Transverse colon (tissue), 4 donors: ENCODE data around the gene FGF22. TPM values are rescaled to one million over a fixed set of nuclear protein-coding genes. Genes with fewer than 3 reads are reported as not detected.
"Not testable (repeated sequence)": the region's sequence is repeated elsewhere in the genome, so short reads cannot be mapped to it uniquely, and the experiment has no call there.

Experiments
- DNase-seq: peaks from one replicate; pipeline ENCODE4 v3.0.0-alpha.2; 2019
- H3K27ac ChIP-seq, 4 donors: fragments of 200-600 bp; sonication (generic); 2 replicates each; pipeline ENCODE4 v1.5.1; 2016 to 2018; ENCODE audit warnings: inconsistent platforms in 4 of 4
- H3K27me3 ChIP-seq: fragments of 200-600 bp; sonication (generic); 2 replicates; pipeline ENCODE4 v1.5.1; 2017; ENCODE audit warnings: inconsistent platforms
- H3K36me3 ChIP-seq, 4 donors: fragments of 200-600 bp; sonication (generic); 2 replicates each; pipeline ENCODE4 v1.5.1; 2017 to 2019; ENCODE audit warnings: inconsistent platforms in 4 of 4
- H3K4me1 ChIP-seq, 4 donors: fragments of 200-600 bp; sonication (generic); 2 replicates each; pipeline ENCODE4 v1.5.1; 2017 to 2020; ENCODE audit warnings: inconsistent platforms in 4 of 4
- H3K4me3 ChIP-seq, 4 donors: fragments of 200-600 bp; sonication (generic); 1 replicate in 1 of 4; 2 replicates in 3 of 4; pipeline versions ENCODE4 v1.5.1 to v1.6.1; 2017 to 2019; ENCODE audit warnings: inconsistent platforms in 4 of 4
- H3K9me3 ChIP-seq, 2 donors: fragments of 200-600 bp; sonication (generic); 2 replicates each; pipeline ENCODE4 v1.5.1; 2017 to 2019; ENCODE audit warnings: inconsistent platforms in 2 of 2
- CTCF ChIP-seq, 5 experiments: fragments of 200-600 bp in 3 of 5; fragments of 450-650 bp in 2 of 5; sonication (generic) in 3 of 5; IDR thresholded peaks; 1 replicate in 2 of 5; 2 replicates in 3 of 5; pipeline ENCODE4 v1.5.1; 2016 to 2017; ENCODE audit warnings: antibody characterized with exemption in 5 of 5, inconsistent platforms in 3 of 5, mild to moderate bottlenecking in 2 of 5, moderate library complexity in 1 of 5
- EP300 ChIP-seq: sonication (generic); formaldehyde crosslinking; IDR thresholded peaks from one replicate; pipeline ENCODE4 v1.6.1; 2017; ENCODE audit warnings: antibody characterized with exemption, low read depth
- POLR2A ChIP-seq: fragments of 450-650 bp; IDR thresholded peaks from one replicate; pipeline ENCODE4 v1.6.1; 2016; ENCODE audit warnings: antibody characterized with exemption, mild to moderate bottlenecking, moderate library complexity
- POLR2AphosphoS5 ChIP-seq, 3 donors: sonication (generic); formaldehyde crosslinking; IDR thresholded peaks; one replicate each; pipeline ENCODE4 v1.6.1; 2016; ENCODE audit warnings: antibody characterized with exemption in 3 of 3
- WGBS, 2 donors: methylation state at CpG; one replicate each; pipeline ENCODE4 v1.1.5; 2018; ENCODE audit warnings: low coverage in 1 of 2; 5-methylcytosine and 5-hydroxymethylcytosine counted together
- in situ Hi-C, 4 donors: fragments of 200-750 bp; cut with MboI; loops; one replicate each; pipeline versions ENCODE4 v1.15.0 to v1.15.1; 2017; ENCODE audit warnings: low sequenced_read_pairs in 3 of 4, low pct_ligation_motif_present in 1 of 4, low pct_unique_long_range_greater_than_20kb in 1 of 4
- intact Hi-C: fragments of 100-400 bp; cut with DNase I; formaldehyde crosslinking; loops from one replicate; pipeline ENCODE4 v1.15.1; 2023; ENCODE audit warnings: low total_unique reads
- total RNA-seq, 4 donors: library from RNA; depleted of rRNA; stranded (reverse); fragments of >200 nt; gene quantifications; one replicate each; pipeline ENCODE4 v1.1.0, GENCODE V29; 2016

Gene FGF22
- total RNA-seq, 4 donors from 2014 or later: not detected

- DNase-seq: no peak
- Histone ChIP-seq H3K4me3 (peak overlapping the region; percentile 41 to 100 (median 50)), H3K27ac (peak overlapping the region; percentile 85 to 97 (median 95)), H3K36me3 (no peaks in the 10 kb centered on the region), H3K27me3 (no peaks in the 10 kb centered on the region), H3K9me3 (no peaks in the 10 kb centered on the region), H3K4me1 (peaks cover 33 to 55% (median 48%) of the 10 kb centered on the region in 4 donors)
- in situ Hi-C loops: no loop called here
- intact Hi-C loops: loop anchor here (1.0 kb wide), 1 partner anchor 71 kb away; no protein-coding TSS in a partner anchor
- TF ChIP-seq POLR2A (no peak), POLR2AphosphoS5 (IDR thresholded peaks at IDR 0.05) (no peak), CTCF (IDR thresholded peaks at IDR 0.05) (no peak), EP300 (no peak)
- WGBS, 2 donors: 38 to 60% methylated on average over 2 to 18 of the region's 18 CpGs
Observed at GRCh38 chr19:663682-664117, 24.0 kb downstream of the FGF22 start.

GRCh38 chr19:664913-665443 lies 25.3 kb downstream of the FGF22 start:
- H3K4me3 ChIP-seq: peak overlapping the region in 2 of 4 donors; percentile 11 to 33
- in situ Hi-C loops: loop anchor here in 2 of 4 donors (5.0 kb wide), 1 partner anchor 67 kb away; no protein-coding TSS in a partner anchor
- intact Hi-C loops: loop anchor here (1.0 kb wide), 1 partner anchor 69 kb away; no protein-coding TSS in a partner anchor

GRCh38 chr19:666985-667573 lies 27.4 kb downstream of the FGF22 start:
- intact Hi-C loops, DNase-seq, H3K27me3 ChIP-seq, H3K36me3 ChIP-seq, H3K9me3 ChIP-seq, H3K27ac ChIP-seq, H3K4me3 ChIP-seq: not testable (repeated sequence)
- in situ Hi-C loops: loop anchor here in 2 of 4 donors (5.0 kb wide), 1 partner anchor 65 kb away; no protein-coding TSS in a partner anchor
- WGBS, 2 donors: 74% methylated on average over 27 of the region's 38 CpGs; no CpG with 5 or more reads in 1 of the 2 donors
- peaks cover 5 to 21% (median 16%) of the 10 kb centered on the region in 4 donors for H3K4me1 ChIP-seq

More at GRCh38 chr19:664913-665443, 25.3 kb downstream of the FGF22 start:
- Histone ChIP-seq H3K4me1 (peaks cover 21 to 42% (median 36%) of the 10 kb centered on the region in 4 donors), H3K36me3 (no peaks in the 10 kb centered on the region), H3K27me3 (no peaks in the 10 kb centered on the region), H3K9me3 (no peaks in the 10 kb centered on the region), H3K27ac (peak overlapping the region in 3 of 4 donors; percentile 9 to 97 (median 95))
- WGBS, 2 donors: 0 to 5% methylated on average over 4 to 24 of the region's 24 CpGs
- peak; percentile 84 for DNase-seq
- TF ChIP-seq POLR2A (no peak), POLR2AphosphoS5 (IDR thresholded peaks at IDR 0.05) (no peak), CTCF (IDR thresholded peaks at IDR 0.05) (peak; percentile 92 to 97 (median 97))

GRCh38 chr19:668675-669434 lies 29.2 kb downstream of the FGF22 start:
- H3K4me3 ChIP-seq, intact Hi-C loops, H3K36me3 ChIP-seq, DNase-seq, H3K27me3 ChIP-seq, H3K27ac ChIP-seq, H3K9me3 ChIP-seq: not testable (repeated sequence)
- peaks cover 0 to 14% (median 10%) of the 10 kb centered on the region in 4 donors for H3K4me1 ChIP-seq
- 56 to 61% methylated on average over 8 to 12 of the region's 12 CpGs for WGBS, 2 donors
- in situ Hi-C loops: loop anchor here in 2 of 4 donors (5.0 kb wide), 1 partner anchor 63 kb away; no protein-coding TSS in a partner anchor

GRCh38 chr19:670609-671075 lies 31.0 kb downstream of the FGF22 start:
- DNase-seq: no peak
- Histone ChIP-seq H3K27me3 (peaks cover 14% of the 10 kb centered on the region), H3K36me3 (no peaks in the 10 kb centered on the region), H3K9me3 (no peaks in the 10 kb centered on the region), H3K4me3 (no peak overlapping the region), H3K4me1 (peaks cover under 1 to 6% (median 3%) of the 10 kb centered on the region in 4 donors), H3K27ac (no peak overlapping the region)
- TF ChIP-seq POLR2A (no peak), CTCF (IDR thresholded peaks at IDR 0.05) (no peak), POLR2AphosphoS5 (IDR thresholded peaks at IDR 0.05) (no peak), EP300 (no peak)
- in situ Hi-C loops (no loop called here), intact Hi-C loops (no loop called here)
- 76% methylated on average over 9 of the region's 9 CpGs; no CpG with 5 or more reads in 1 of the 2 donors for WGBS, 2 donors
